GM23338 (cell line): ENCODE results near the gene NUP153.

Experiments used
- CREB1 ChIP-seq: fragments of 250-450 bp; sonication (Bioruptor Pico); IDR thresholded peaks from 2 replicates; pipeline ENCODE4 v1.5.0; 2020; ENCODE audit warnings: low read depth, mild to moderate bottlenecking, moderate library complexity
- EZH2 ChIP-seq: fragments of 200-600 bp; sonication (generic); IDR thresholded peaks from one replicate; pipeline ENCODE4 v1.8.0; 2017; ENCODE audit warnings: antibody characterized with exemption, mild to moderate bottlenecking, low read depth; ENCODE audit not compliant: unreplicated experiment
- EZH2phosphoT487 ChIP-seq: fragments of 200-600 bp; sonication (generic); IDR thresholded peaks from one replicate; pipeline ENCODE4 v1.8.1; 2018; ENCODE audit warnings: antibody characterized with exemption; ENCODE audit not compliant: unreplicated experiment
- POLR2AphosphoS5 ChIP-seq: IDR thresholded peaks from 2 replicates; pipeline ENCODE4 v1.6.1; 2016; ENCODE audit warnings: antibody characterized with exemption, low read depth
- STAT1 ChIP-seq: IDR thresholded peaks from one replicate; pipeline ENCODE4 v1.6.1; 2016; ENCODE audit warnings: antibody characterized with exemption; ENCODE audit not compliant: unreplicated experiment
- TF ChIP-seq, protein P1 (sequence below), 2 experiments: fragments of 200-600 bp in 1 of 2; sonication (generic) in 1 of 2; conservative IDR thresholded peaks; 2 replicates each; pipeline versions ENCODE4 v1.5.1 to v1.6.1; 2016 to 2017; ENCODE audit warnings: antibody characterized with exemption in 2 of 2, low read depth in 2 of 2, mild to moderate bottlenecking in 2 of 2, moderate library complexity in 1 of 2

DNA sequence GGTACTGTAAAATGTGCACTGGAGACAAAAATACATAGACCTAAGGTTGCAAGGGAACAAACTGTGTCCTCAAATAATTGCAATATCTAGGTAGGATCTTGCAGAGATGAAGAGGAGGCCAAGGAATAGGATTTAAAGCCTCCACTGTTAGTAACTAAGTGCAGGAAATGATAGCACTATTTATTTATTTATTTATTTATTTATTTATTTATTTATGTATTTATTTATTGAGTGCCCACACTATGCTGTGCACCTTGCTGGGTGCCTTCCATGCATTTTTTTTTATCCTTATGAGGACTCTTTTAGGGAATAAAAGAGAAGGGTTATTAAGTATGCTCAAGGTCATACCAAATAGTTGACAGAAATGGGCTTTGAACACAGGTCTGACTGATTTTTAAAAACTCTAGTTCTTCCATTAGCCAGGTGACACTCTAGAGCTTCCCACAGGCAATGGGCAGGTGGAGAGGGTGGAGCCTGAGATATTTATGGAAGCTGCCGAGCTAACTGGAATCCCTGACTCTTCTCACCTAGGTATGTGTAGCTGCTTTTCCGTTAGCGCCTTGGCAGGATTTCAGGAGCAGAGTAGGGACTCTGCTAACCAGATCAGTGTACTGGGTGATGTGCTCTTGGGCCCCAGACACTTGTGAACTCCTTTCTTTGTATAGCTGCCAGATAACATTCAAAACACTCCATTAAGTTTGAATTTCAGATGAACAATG lies 12.8 kb upstream of the NUP153 start:
- TF ChIP-seq, protein P1, sequence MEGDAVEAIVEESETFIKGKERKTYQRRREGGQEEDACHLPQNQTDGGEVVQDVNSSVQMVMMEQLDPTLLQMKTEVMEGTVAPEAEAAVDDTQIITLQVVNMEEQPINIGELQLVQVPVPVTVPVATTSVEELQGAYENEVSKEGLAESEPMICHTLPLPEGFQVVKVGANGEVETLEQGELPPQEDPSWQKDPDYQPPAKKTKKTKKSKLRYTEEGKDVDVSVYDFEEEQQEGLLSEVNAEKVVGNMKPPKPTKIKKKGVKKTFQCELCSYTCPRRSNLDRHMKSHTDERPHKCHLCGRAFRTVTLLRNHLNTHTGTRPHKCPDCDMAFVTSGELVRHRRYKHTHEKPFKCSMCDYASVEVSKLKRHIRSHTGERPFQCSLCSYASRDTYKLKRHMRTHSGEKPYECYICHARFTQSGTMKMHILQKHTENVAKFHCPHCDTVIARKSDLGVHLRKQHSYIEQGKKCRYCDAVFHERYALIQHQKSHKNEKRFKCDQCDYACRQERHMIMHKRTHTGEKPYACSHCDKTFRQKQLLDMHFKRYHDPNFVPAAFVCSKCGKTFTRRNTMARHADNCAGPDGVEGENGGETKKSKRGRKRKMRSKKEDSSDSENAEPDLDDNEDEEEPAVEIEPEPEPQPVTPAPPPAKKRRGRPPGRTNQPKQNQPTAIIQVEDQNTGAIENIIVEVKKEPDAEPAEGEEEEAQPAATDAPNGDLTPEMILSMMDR (conservative IDR thresholded peaks at IDR 0.05; ENCODE audit: low read depth in 2 of 2): no peak
- TF ChIP-seq CREB1 (no peak), EZH2 (no peak), EZH2phosphoT487 (no peak), POLR2AphosphoS5 (no peak), STAT1 (no peak)
